GM23248 (cell line): ENCODE results near the gene TMEM44.

Experiments used
- EZH2 ChIP-seq: fragments of 200-600 bp; sonication (generic); IDR thresholded peaks from 2 replicates; pipeline ENCODE4 v1.6.1; 2018; ENCODE audit warnings: antibody characterized with exemption, mild to moderate bottlenecking; ENCODE audit not compliant: insufficient read depth, poor library complexity, severe bottlenecking
- EZH2phosphoT487 ChIP-seq: fragments of 200-600 bp; sonication (generic); IDR thresholded peaks from 2 replicates; pipeline ENCODE4 v1.6.1; 2018; ENCODE audit warnings: antibody characterized with exemption, moderate library complexity, mild to moderate bottlenecking, low read depth; ENCODE audit not compliant: insufficient read depth

DNA sequence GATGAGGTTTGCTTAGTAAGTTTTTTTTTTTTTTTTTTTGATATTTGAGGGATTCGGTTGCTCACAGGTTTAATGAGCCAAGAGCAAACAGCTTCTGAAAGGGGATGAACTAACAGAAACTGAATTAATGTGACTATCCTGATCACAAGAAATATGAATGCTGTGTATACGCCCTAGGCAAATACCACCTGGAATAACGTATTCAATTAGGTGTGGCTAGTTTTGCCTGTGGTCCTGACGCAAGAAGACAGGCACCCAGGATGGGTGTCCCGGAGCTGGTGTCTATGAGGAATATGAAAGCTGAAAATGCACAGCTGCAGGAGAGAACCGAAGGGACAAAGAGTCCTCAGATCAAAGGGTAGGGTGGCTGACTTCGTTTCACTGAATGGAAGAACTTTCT lies 24.2 kb upstream of the TMEM44 start:
- no peak for TF ChIP-seq EZH2phosphoT487
- TF ChIP-seq EZH2: no peak
